ENCODE measurements around the gene LRFN2. TPM values are rescaled to one million over a fixed set of nuclear protein-coding genes. Genes with fewer than 3 reads are reported as not detected.

The LRFN2 gene
- total RNA-seq, 1 donor from 2014 or later = not detected

- intact Hi-C loops (cut with micrococcal nuclease) = no loop called here
- no peaks in the 10 kb centered on the region for H3K9me3 ChIP-seq (replicated peaks)
- no peaks in the 10 kb centered on the region for H3K36me3 ChIP-seq
- H3K27ac ChIP-seq (replicated peaks) = no peak overlapping the region
- H3K4me3 ChIP-seq = no peak overlapping the region
- TF ChIP-seq, protein P1, sequence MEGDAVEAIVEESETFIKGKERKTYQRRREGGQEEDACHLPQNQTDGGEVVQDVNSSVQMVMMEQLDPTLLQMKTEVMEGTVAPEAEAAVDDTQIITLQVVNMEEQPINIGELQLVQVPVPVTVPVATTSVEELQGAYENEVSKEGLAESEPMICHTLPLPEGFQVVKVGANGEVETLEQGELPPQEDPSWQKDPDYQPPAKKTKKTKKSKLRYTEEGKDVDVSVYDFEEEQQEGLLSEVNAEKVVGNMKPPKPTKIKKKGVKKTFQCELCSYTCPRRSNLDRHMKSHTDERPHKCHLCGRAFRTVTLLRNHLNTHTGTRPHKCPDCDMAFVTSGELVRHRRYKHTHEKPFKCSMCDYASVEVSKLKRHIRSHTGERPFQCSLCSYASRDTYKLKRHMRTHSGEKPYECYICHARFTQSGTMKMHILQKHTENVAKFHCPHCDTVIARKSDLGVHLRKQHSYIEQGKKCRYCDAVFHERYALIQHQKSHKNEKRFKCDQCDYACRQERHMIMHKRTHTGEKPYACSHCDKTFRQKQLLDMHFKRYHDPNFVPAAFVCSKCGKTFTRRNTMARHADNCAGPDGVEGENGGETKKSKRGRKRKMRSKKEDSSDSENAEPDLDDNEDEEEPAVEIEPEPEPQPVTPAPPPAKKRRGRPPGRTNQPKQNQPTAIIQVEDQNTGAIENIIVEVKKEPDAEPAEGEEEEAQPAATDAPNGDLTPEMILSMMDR (IDR thresholded peaks at IDR 0.05; ENCODE audit: borderline replicate concordance) = no peak
- H3K4me1 ChIP-seq = no peaks in the 10 kb centered on the region
- H3K27me3 ChIP-seq (ENCODE audit: low read depth) = peaks cover 85% of the 10 kb centered on the region
- no peak for DNase-seq
Measured at GRCh38 chr6:40556881-40557280, 30.3 kb downstream of the LRFN2 start.

- Histone ChIP-seq H3K27me3 (ENCODE audit: low read depth) (peaks cover 76% of the 10 kb centered on the region), H3K27ac (replicated peaks) (no peak overlapping the region), H3K9me3 (replicated peaks) (no peaks in the 10 kb centered on the region), H3K36me3 (no peaks in the 10 kb centered on the region), H3K4me3 (no peak overlapping the region), H3K4me1 (no peaks in the 10 kb centered on the region)
- intact Hi-C loops (cut with micrococcal nuclease) = no loop called here
- TF ChIP-seq, protein P1 (IDR thresholded peaks at IDR 0.05; ENCODE audit: borderline replicate concordance) = no peak
- no peak for DNase-seq
Measured at GRCh38 chr6:40556023-40556422, 31.1 kb downstream of the LRFN2 start.

GRCh38 chr6:40555092-40555491, 32.1 kb downstream of the LRFN2 start:
- no peak overlapping the region for H3K4me3 ChIP-seq
- TF ChIP-seq, protein P1 (IDR thresholded peaks at IDR 0.05; ENCODE audit: borderline replicate concordance) = no peak
- no peaks in the 10 kb centered on the region for H3K9me3 ChIP-seq (replicated peaks)
- peaks cover 67% of the 10 kb centered on the region for H3K27me3 ChIP-seq (ENCODE audit: low read depth)
- no peak for DNase-seq
- no peaks in the 10 kb centered on the region for H3K4me1 ChIP-seq
- intact Hi-C loops (cut with micrococcal nuclease) = no loop called here
- no peak overlapping the region for H3K27ac ChIP-seq (replicated peaks)
- H3K36me3 ChIP-seq = no peaks in the 10 kb centered on the region

DNA sequence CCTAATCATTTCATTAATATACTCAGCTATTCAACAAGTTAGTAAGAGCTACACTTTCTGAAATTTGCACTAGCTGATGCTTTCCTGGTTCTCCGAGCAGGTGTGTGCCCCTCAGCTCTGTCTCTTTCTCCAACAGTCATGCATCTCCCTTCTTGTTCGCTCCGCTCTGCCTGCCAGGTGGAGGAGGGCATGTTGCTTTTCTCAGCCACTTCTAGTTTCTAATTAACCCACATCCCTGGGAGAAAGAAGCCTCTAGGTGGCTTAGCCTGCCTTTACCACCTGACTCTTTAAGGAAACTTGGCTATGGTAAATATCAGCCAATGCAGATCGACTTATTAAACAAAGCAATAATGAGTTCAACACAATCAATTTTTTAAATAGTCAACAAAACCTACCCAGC, 34.2 kb downstream of the LRFN2 start:
- Histone ChIP-seq H3K9me3 (replicated peaks) (no peaks in the 10 kb centered on the region), H3K27ac (replicated peaks) (no peak overlapping the region)

DNA sequence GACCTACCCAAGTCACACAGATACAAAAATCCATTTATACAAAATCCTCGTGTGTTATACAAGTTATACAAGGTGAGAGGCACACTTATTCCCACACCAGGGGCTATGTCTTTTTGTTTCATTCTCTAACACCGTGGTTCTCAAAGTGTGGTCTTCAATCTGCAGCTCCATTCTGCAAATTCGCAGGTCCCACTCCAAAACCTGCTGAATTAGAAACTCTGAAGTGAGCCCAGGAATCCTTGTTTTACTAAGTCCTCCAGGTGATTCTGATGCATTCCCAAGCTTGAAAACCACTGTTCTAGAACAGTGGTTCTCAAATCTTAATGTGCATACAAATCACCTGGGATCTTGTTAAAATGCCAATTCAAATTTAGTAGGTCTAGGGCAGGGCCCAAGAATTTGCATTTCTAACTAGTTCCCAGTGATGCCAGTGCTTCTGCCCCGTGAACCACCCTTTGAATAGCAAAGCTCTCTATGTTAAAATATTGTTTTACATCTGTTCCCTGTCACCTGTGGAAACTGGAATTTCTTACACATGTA, 35.1 kb downstream of the LRFN2 start:
- Histone ChIP-seq H3K27ac (replicated peaks) (no peak overlapping the region), H3K4me3 (no peak overlapping the region), H3K4me1 (no peaks in the 10 kb centered on the region), H3K36me3 (no peaks in the 10 kb centered on the region), H3K9me3 (replicated peaks) (no peaks in the 10 kb centered on the region), H3K27me3 (ENCODE audit: low read depth) (peaks cover 65% of the 10 kb centered on the region)
- TF ChIP-seq, protein P1 (IDR thresholded peaks at IDR 0.05; ENCODE audit: borderline replicate concordance) = no peak
- DNase-seq = no peak
- intact Hi-C loops (cut with micrococcal nuclease) = no loop called here

More for the DNA sequence above, 34.2 kb downstream of the LRFN2 start:
- Histone ChIP-seq H3K4me3 (no peak overlapping the region), H3K27me3 (ENCODE audit: low read depth) (peaks cover 65% of the 10 kb centered on the region), H3K4me1 (no peaks in the 10 kb centered on the region), H3K36me3 (no peaks in the 10 kb centered on the region)
- TF ChIP-seq, protein P1 (IDR thresholded peaks at IDR 0.05; ENCODE audit: borderline replicate concordance) = no peak
- no peak for DNase-seq
- intact Hi-C loops (cut with micrococcal nuclease) = no loop called here

All from left ventricle myocardium inferior (tissue), 1 donor.